Kidney (tissue), 14 donors: Measurements from ENCODE around the gene ENAM. TPM values are rescaled to one million over a fixed set of nuclear protein-coding genes. Genes with fewer than 3 reads are reported as not detected.
A peak's percentile ranks its signal among the peaks of the same experiment; 100 is the strongest.
"Not testable (repeated sequence)": the region's sequence is repeated elsewhere in the genome, so short reads cannot be mapped to it uniquely, and the experiment has no call there.

Experiments used
- DNase-seq, 5 donors: peaks; one replicate each; pipeline ENCODE4 v3.0.0-alpha.2; 2013 to 2020
- FAIRE-seq: peaks from 2 replicates; lab custom pipeline; 2012; peaks lifted over from hg19 to GRCh38; lab: Jason Lieb, UNC
- H3K27ac ChIP-seq, 2 donors: one replicate each; pipeline ENCODE4 v1.7.0; 2013; ENCODE audit warnings: low read depth in 2 of 2, low read length in 2 of 2, inconsistent platforms in 1 of 2
- H3K27me3 ChIP-seq: one replicate; pipeline ENCODE4 v1.7.1; 2013; ENCODE audit warnings: low read length, inconsistent platforms; ENCODE audit not compliant: control insufficient read depth, insufficient read depth
- H3K36me3 ChIP-seq, 3 donors: one replicate each; pipeline versions ENCODE4 v1.7.0 to v1.7.1; 2013; ENCODE audit warnings: low read length in 3 of 3, control low read depth in 1 of 3, inconsistent platforms in 1 of 3; ENCODE audit not compliant: insufficient read depth in 3 of 3, control insufficient read depth in 2 of 3
- H3K4me1 ChIP-seq, 3 donors: one replicate each; pipeline versions ENCODE4 v1.7.0 to v1.7.1; 2013; ENCODE audit warnings: low read length in 3 of 3, inconsistent platforms in 1 of 3, low read depth in 1 of 3; ENCODE audit not compliant: control insufficient read depth in 2 of 3, insufficient read depth in 2 of 3
- H3K4me3 ChIP-seq, 3 donors: one replicate each; pipeline versions ENCODE4 v1.7.0 to v1.8.1; 2013; ENCODE audit warnings: low read length in 3 of 3, control low read depth in 1 of 3, inconsistent platforms in 1 of 3
- H3K9ac ChIP-seq, 3 donors: one replicate each; pipeline versions ENCODE4 v1.7.0 to v1.7.1; 2013; ENCODE audit warnings: low read length in 3 of 3, control low read depth in 1 of 3, inconsistent platforms in 1 of 3
- H3K9me3 ChIP-seq, 3 donors: one replicate each; pipeline versions ENCODE4 v1.7.0 to v1.7.1; 2013; ENCODE audit warnings: low read length in 3 of 3, control low read depth in 1 of 3, inconsistent platforms in 1 of 3; ENCODE audit not compliant: control insufficient read depth in 2 of 3, insufficient read depth in 1 of 3
- CTCF ChIP-seq: IDR thresholded peaks from 3 replicates; pipeline ENCODE4 v1.5.1; 2012; ENCODE audit warnings: mild to moderate bottlenecking, moderate library complexity, borderline replicate concordance; ENCODE audit not compliant: insufficient read depth; ENCODE audit errors: extremely low read depth
- intact Hi-C: fragments of 100-400 bp; cut with DNase I; formaldehyde crosslinking; loops from one replicate; pipeline ENCODE4 v1.11.1; 2022
- polyA plus RNA-seq: library from polyadenylated mRNA; stranded (reverse); fragments of 350-450 nt; fragmentation: Illumina TruSeq; extraction: RNeasy Lipid Tissue Mini Kit (QIAGEN cat#74804); gene quantifications from one replicate; pipeline ENCODE4 v1.2.3, GENCODE V29; 2014; ENCODE audit warnings: low read depth, low replicate concordance; ENCODE audit not compliant: insufficient read depth
- total RNA-seq: library from RNA; stranded (reverse); fragmentation: NEBNext Ultra II Directional; extraction: Animal tissue kit (Norgen Biotek cat#: 25700); gene quantifications from one replicate; pipeline ENCODE4 v1.2.1, GENCODE V29; 2021
- donor health status: control.
- donor health status: control.
- donor health status: control.
- donor health status: control.
- donor health status: control.
- donor health status: DM: yes; HTN: yes; CAD: no.
- donor health status: Normal renal cell carcinoma (clear cell type).

Gene ENAM
- total and polyA plus RNA-seq, 2 donors from 2014 or later, result 3.9 to 6.7 TPM

- no peaks in the 10 kb centered on the region for H3K9me3 ChIP-seq
- no peaks in the 10 kb centered on the region for H3K27me3 ChIP-seq
- intact Hi-C loops, result no loop called here
- no peaks in the 10 kb centered on the region for H3K36me3 ChIP-seq
- no peaks in the 10 kb centered on the region for H3K4me1 ChIP-seq
- no peak for FAIRE-seq
- no peak for TF ChIP-seq CTCF
- no peak overlapping the region for H3K9ac ChIP-seq
- no peak overlapping the region for H3K27ac ChIP-seq
- DNase-seq, result peak in 2 of 5 donors; percentile 56 to 85
- H3K4me3 ChIP-seq, result no peak overlapping the region
Measured at GRCh38 chr4:70680934-70681333, 52.4 kb downstream of the ENAM start.

GRCh38 chr4:70681704-70682103, 53.2 kb downstream of the ENAM start:
- intact Hi-C loops, result no loop called here
- no peaks in the 10 kb centered on the region for H3K4me1 ChIP-seq
- H3K27ac ChIP-seq, result no peak overlapping the region
- H3K27me3 ChIP-seq, result no peaks in the 10 kb centered on the region
- no peaks in the 10 kb centered on the region for H3K36me3 ChIP-seq
- DNase-seq (peak in 2 of 5 donors; percentile 10 to 57), FAIRE-seq (peak; percentile 33)
- H3K9ac ChIP-seq, result no peak overlapping the region
- no peaks in the 10 kb centered on the region for H3K9me3 ChIP-seq
- TF ChIP-seq CTCF, result no peak
- H3K4me3 ChIP-seq, result no peak overlapping the region

GRCh38 chr4:70682142-70682541, 53.6 kb downstream of the ENAM start:
- H3K27me3 ChIP-seq, H3K9ac ChIP-seq, intact Hi-C loops, H3K9me3 ChIP-seq, H3K36me3 ChIP-seq, H3K4me3 ChIP-seq, H3K27ac ChIP-seq, H3K4me1 ChIP-seq, DNase-seq, FAIRE-seq: not testable (repeated sequence)

- intact Hi-C loops, result no loop called here
- H3K36me3 ChIP-seq, result no peaks in the 10 kb centered on the region
- H3K27ac ChIP-seq, result peak overlapping the region; percentile 91
- peak overlapping the region; percentile 69 to 96 (median 75) for H3K9ac ChIP-seq
- H3K4me3 ChIP-seq, result peak overlapping the region; percentile 92 to 99 (median 98)
- no peaks in the 10 kb centered on the region for H3K27me3 ChIP-seq
- no peak for TF ChIP-seq CTCF
- H3K4me1 ChIP-seq, result peaks cover 0 to 16% (median 13%) of the 10 kb centered on the region in 3 donors
- DNase-seq, result peak in 2 of 5 donors; percentile 11 to 60
- FAIRE-seq, result no peak
- H3K9me3 ChIP-seq, result no peaks in the 10 kb centered on the region
Measured at GRCh38 chr4:70687392-70687791, 58.8 kb downstream of the ENAM start.
